H1 (cell line): ENCODE results near the gene PDXDC1. TPM values are rescaled to one million over a fixed set of nuclear protein-coding genes. Genes with fewer than 3 reads are reported as not detected.
"Not testable (repeated sequence)": the region's sequence is repeated elsewhere in the genome, so short reads cannot be mapped to it uniquely, and the experiment has no call there.

Source experiments
- CTCF ChIA-PET: fragments of 300-600 bp; sonication (Branson Sonifier 250); formaldehyde crosslinking; loops from one replicate; lab custom pipeline; 2021; ENCODE audit not compliant: partially characterized antibody; lab: Charles Lee
- POLR2A ChIA-PET: fragments of 300-600 bp; sonication (Branson Sonifier 250); formaldehyde crosslinking; loops from one replicate; lab custom pipeline; 2021; ENCODE audit warnings: inconsistent platforms; ENCODE audit not compliant: partially characterized antibody; lab: Charles Lee
- DNase-seq, 2 experiments: peaks; one replicate each; pipeline versions ENCODE4 v3.0.0 to v3.0.0-alpha.2; 2010 to 2022; ENCODE audit warnings: low spot score in 2 of 2, low read depth in 1 of 2, mixed read lengths in 1 of 2
- FAIRE-seq: peaks from 2 replicates; lab custom pipeline; 2011; peaks lifted over from hg19 to GRCh38; lab: Jason Lieb, UNC
- H2AFZ ChIP-seq: 2 replicates; pipeline ENCODE4 v1.8.1; 2012; ENCODE audit warnings: low read length, inconsistent platforms
- H2AK5ac ChIP-seq: 2 replicates; pipeline ENCODE4 v1.6.1; 2013; ENCODE audit warnings: low read depth, low read length
- H2BK120ac ChIP-seq: replicated peaks from 2 replicates; pipeline ENCODE3; 2013; ENCODE audit warnings: low read depth, low read length, inconsistent platforms
- H2BK12ac ChIP-seq: 2 replicates; pipeline ENCODE4 v1.6.1; 2013; ENCODE audit warnings: low read depth, low read length
- H2BK15ac ChIP-seq: 2 replicates; pipeline ENCODE4 v1.6.1; 2013; ENCODE audit warnings: low read length
- H2BK20ac ChIP-seq: 2 replicates; pipeline ENCODE4 v1.6.1; 2013; ENCODE audit warnings: low read length
- H2BK5ac ChIP-seq: 2 replicates; pipeline ENCODE4 v1.6.1; 2013; ENCODE audit warnings: low read depth, low read length
- H3K14ac ChIP-seq: 2 replicates; pipeline ENCODE4 v1.6.1; 2013; ENCODE audit warnings: inconsistent platforms; ENCODE audit not compliant: insufficient read length
- H3K18ac ChIP-seq: 2 replicates; pipeline ENCODE4 v1.6.1; 2013; ENCODE audit warnings: low read length; ENCODE audit errors: extremely low read depth
- H3K23ac ChIP-seq: 2 replicates; pipeline ENCODE4 v1.6.1; 2013; ENCODE audit warnings: inconsistent platforms; ENCODE audit not compliant: insufficient read length
- H3K23me2 ChIP-seq: 2 replicates; pipeline ENCODE4 v1.6.1; 2013; ENCODE audit warnings: low read depth, low read length
- H3K27ac ChIP-seq: 2 replicates; pipeline ENCODE4 v1.6.1; 2011; ENCODE audit warnings: low read depth, low read length, inconsistent platforms
- H3K27me3 ChIP-seq, 4 experiments: replicated peaks in 1 of 4; 1 replicate in 1 of 4; 2 replicates in 3 of 4; pipeline versions ENCODE4 v1.6.1 to v1.8.1; 2011 to 2013; ENCODE audit warnings: low read length in 3 of 4, mild to moderate bottlenecking in 3 of 4, inconsistent platforms in 2 of 4, mixed read lengths in 2 of 4, moderate library complexity in 1 of 4; ENCODE audit not compliant: control insufficient read depth in 3 of 4, insufficient read depth in 3 of 4; ENCODE audit errors: extremely low read depth in 1 of 4
- H3K36me3 ChIP-seq, 4 experiments: 2 replicates each; pipeline versions ENCODE4 v1.6.1 to v1.8.1; 2011 to 2013; ENCODE audit warnings: mild to moderate bottlenecking in 4 of 4, low read length in 3 of 4, moderate library complexity in 2 of 4, control low read depth in 1 of 4, inconsistent platforms in 1 of 4; ENCODE audit not compliant: insufficient read depth in 4 of 4, control insufficient read depth in 2 of 4
- H3K4ac ChIP-seq: replicated peaks from 2 replicates; pipeline ENCODE3; 2013; ENCODE audit warnings: low read length, low read depth, mixed read lengths, inconsistent platforms; ENCODE audit not compliant: insufficient read length
- H3K4me1 ChIP-seq, 4 experiments: replicated peaks in 1 of 4; 1 replicate in 1 of 4; 2 replicates in 3 of 4; pipeline versions ENCODE4 v1.6.1 to v1.8.1; 2011 to 2013; ENCODE audit warnings: low read length in 3 of 4, inconsistent platforms in 2 of 4, mixed read lengths in 1 of 4; ENCODE audit not compliant: insufficient read depth in 4 of 4, control insufficient read depth in 3 of 4
- H3K4me2 ChIP-seq, 2 experiments: 2 replicates each; pipeline versions ENCODE4 v1.6.1 to v1.8.1; 2011 to 2013; ENCODE audit warnings: low read depth in 2 of 2, low read length in 2 of 2, control low read depth in 1 of 2, inconsistent platforms in 1 of 2, mild to moderate bottlenecking in 1 of 2; ENCODE audit not compliant: insufficient read depth in 1 of 2
- H3K4me3 ChIP-seq, 4 experiments: fragments of 200-600, 300-600 bp in 1 of 4; sonication (generic), shearing (Covaris generic), sonication (Bioruptor Twin) in 1 of 4; 2 replicates each; pipeline versions ENCODE4 v1.5.1 to v1.8.1; 2011 to 2016; ENCODE audit warnings: low read length in 4 of 4, low read depth in 3 of 4, control low read depth in 2 of 4, inconsistent platforms in 2 of 4, mild to moderate bottlenecking in 2 of 4, mixed read lengths in 1 of 4, moderate library complexity in 1 of 4; ENCODE audit not compliant: insufficient read depth in 2 of 4; ENCODE audit errors: extremely low read depth in 1 of 4
- H3K56ac ChIP-seq: replicated peaks from 2 replicates; pipeline ENCODE3; 2013; ENCODE audit warnings: low read depth, mild to moderate bottlenecking, mixed read lengths, low read length, inconsistent platforms; ENCODE audit not compliant: insufficient read length
- H3K79me1 ChIP-seq: 2 replicates; pipeline ENCODE4 v1.6.1; 2013; ENCODE audit warnings: low read depth, low read length, control low read depth
- H3K79me2 ChIP-seq, 2 experiments: 2 replicates each; pipeline versions ENCODE4 v1.6.1 to v1.8.1; 2012 to 2013; ENCODE audit warnings: low read length in 2 of 2, mild to moderate bottlenecking in 2 of 2, inconsistent platforms in 1 of 2; ENCODE audit not compliant: insufficient read depth in 2 of 2, control insufficient read depth in 1 of 2
- H3K9ac ChIP-seq, 4 experiments: replicated peaks in 1 of 4; 1 replicate in 1 of 4; 2 replicates in 3 of 4; pipeline versions ENCODE4 v1.6.1 to v1.8.1; 2011 to 2013; ENCODE audit warnings: low read depth in 3 of 4, low read length in 3 of 4, control low read depth in 2 of 4, mild to moderate bottlenecking in 2 of 4, moderate library complexity in 2 of 4, inconsistent platforms in 1 of 4; ENCODE audit errors: extremely low read depth in 1 of 4
- H3K9me3 ChIP-seq, 2 experiments: 2 replicates each; pipeline versions ENCODE4 v1.6.1 to v1.8.1; 2012 to 2013; ENCODE audit warnings: mild to moderate bottlenecking in 2 of 2, moderate library complexity in 2 of 2, control low read depth in 1 of 2, inconsistent platforms in 1 of 2, low read depth in 1 of 2, low read length in 1 of 2, mixed read lengths in 1 of 2; ENCODE audit not compliant: insufficient read depth in 2 of 2
- H4K20me1 ChIP-seq, 2 experiments: replicated peaks in 1 of 2; 2 replicates each; pipeline versions ENCODE3 to v1.8.1; 2011 to 2013; ENCODE audit warnings: inconsistent platforms in 2 of 2, low read length in 2 of 2, mild to moderate bottlenecking in 1 of 2; ENCODE audit not compliant: insufficient read depth in 2 of 2, control insufficient read depth in 1 of 2
- H4K5ac ChIP-seq: 2 replicates; pipeline ENCODE4 v1.6.1; 2013; ENCODE audit warnings: low read length, low read depth, mixed read lengths, inconsistent platforms; ENCODE audit not compliant: insufficient read length
- H4K8ac ChIP-seq: 2 replicates; pipeline ENCODE4 v1.8.0; 2013; ENCODE audit warnings: mild to moderate bottlenecking, moderate library complexity, low read length, inconsistent platforms; ENCODE audit not compliant: insufficient read depth; ENCODE audit errors: extremely low read depth
- H4K91ac ChIP-seq: replicated peaks from 2 replicates; pipeline ENCODE3; 2013; ENCODE audit warnings: low read length, mixed read lengths, inconsistent platforms; ENCODE audit not compliant: insufficient read length
- WGBS, 2 experiments: shearing (Covaris generic) in 1 of 2; methylation state at CpG; one replicate each; pipeline versions ENCODE4 v1.1.6 to v1.1.7; 2013 to 2015; ENCODE audit warnings: low lambda C conversion rate in 2 of 2, mixed read lengths in 2 of 2, inconsistent platforms in 1 of 2, low coverage in 1 of 2, missing lambda C conversion rate in 1 of 2; ENCODE audit not compliant: insufficient replicate concordance in 2 of 2, insufficient coverage in 1 of 2, insufficient read length in 1 of 2; ENCODE audit errors: extremely low coverage in 1 of 2, missing lambda C conversion rate in 1 of 2; 5-methylcytosine and 5-hydroxymethylcytosine counted together
- polyA plus RNA-seq, 7 experiments: library from polyadenylated mRNA; depleted of rRNA in 3 of 7; stranded (reverse) in 5 of 7; unstranded in 2 of 7; fragments of >200 nt in 5 of 7; fragments of 200-250 nt in 2 of 7; gene quantifications; 1 replicate in 5 of 7; 2 replicates in 1 of 7; 4 replicates in 1 of 7; pipeline versions ENCODE4 v1.2.1 to v1.2.3, GENCODE V29; 2011 to 2013; ENCODE audit warnings: missing spikeins in 2 of 7, mixed read lengths in 2 of 7
- total RNA-seq: library from RNA; stranded (reverse); fragmentation: NEBNext Ultra II Directional; extraction: Animal tissue kit (Norgen Biotek cat#: 25700); gene quantifications from 2 replicates; pipeline ENCODE4 v1.2.1, GENCODE V29; 2021

Gene PDXDC1
- total and polyA plus RNA-seq, 2 of the 8 experiments (the other 6 are each of a cell fraction or from before 2014, with no cell fraction given): 56.6 to 118 TPM

DNA sequence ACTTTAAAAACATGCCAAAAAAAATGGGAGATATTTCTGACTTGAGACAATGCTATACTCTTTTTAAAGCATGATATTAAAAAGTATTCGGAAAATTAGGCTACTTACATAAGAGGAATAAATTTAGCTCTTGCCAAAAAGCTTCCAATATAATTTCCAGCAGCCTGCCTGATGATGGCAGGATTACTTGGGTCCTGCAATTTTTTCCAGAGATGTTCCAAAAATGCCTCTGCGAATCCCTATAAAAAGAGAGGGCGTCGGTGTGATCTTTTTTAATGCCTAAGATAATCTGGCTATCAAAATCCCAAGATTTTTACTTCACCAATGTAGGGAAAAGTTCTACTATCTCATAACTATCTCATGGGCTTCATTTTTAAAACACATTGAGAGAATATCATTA is 96.2 kb downstream of the PDXDC1 start:
- not testable (repeated sequence) for H3K79me2 ChIP-seq, H3K4me3 ChIP-seq, H3K23ac ChIP-seq, H3K14ac ChIP-seq, H3K9ac ChIP-seq, H2BK5ac ChIP-seq, H3K27ac ChIP-seq, H3K23me2 ChIP-seq, H4K5ac ChIP-seq, H3K27me3 ChIP-seq, H2BK12ac ChIP-seq, DNase-seq, H4K91ac ChIP-seq, H2BK20ac ChIP-seq, H3K4ac ChIP-seq, H3K9me3 ChIP-seq, H3K79me1 ChIP-seq, H2BK120ac ChIP-seq, H3K4me2 ChIP-seq, FAIRE-seq, H4K20me1 ChIP-seq, H3K56ac ChIP-seq, H3K4me1 ChIP-seq, H3K18ac ChIP-seq, H2AFZ ChIP-seq, H2BK15ac ChIP-seq, H4K8ac ChIP-seq, H2AK5ac ChIP-seq
- ChIA-PET CTCF (interaction anchor here (0.8 to 2.6 kb wide), 2 partner anchors 10 to 14 kb away, joined by 3 to 8 read pairs; no protein-coding TSS in a partner anchor), POLR2A (interaction anchor here (1.3 kb wide), 1 partner anchor 13 kb away, joined by 3 read pairs; no protein-coding TSS in a partner anchor)
- WGBS, 2 experiments: 97% methylated on average over 4 of the region's 4 CpGs; no CpG with 5 or more reads in 1 of the 2 experiments
- H3K36me3 ChIP-seq: peaks cover 12 to 53% (median 36%) of the 10 kb centered on the region in 4 experiments
